Mesendoderm (in vitro differentiated cells): ENCODE results near the gene NEO1.

ENCODE experiments used
- DNase-seq: peaks from one replicate; pipeline ENCODE4 v3.0.0; 2013
- H2AK5ac ChIP-seq: 2 replicates; pipeline ENCODE4 v1.6.1; 2013; ENCODE audit warnings: low read length, inconsistent platforms
- H2BK120ac ChIP-seq: 2 replicates; pipeline ENCODE4 v1.6.1; 2013; ENCODE audit warnings: low read depth, mild to moderate bottlenecking, low read length, moderate library complexity, mixed read lengths
- H2BK15ac ChIP-seq: replicated peaks from 2 replicates; pipeline ENCODE4 v1.6.1; 2013; ENCODE audit warnings: low read depth, mild to moderate bottlenecking, moderate library complexity
- H2BK5ac ChIP-seq: 2 replicates; pipeline ENCODE4 v1.6.1; 2013; ENCODE audit warnings: low read length, inconsistent platforms
- H3K18ac ChIP-seq: 2 replicates; pipeline ENCODE4 v1.6.1; 2013; ENCODE audit warnings: mild to moderate bottlenecking, low read length, mixed read lengths
- H3K23ac ChIP-seq: one replicate; pipeline ENCODE4 v1.6.1; 2013; ENCODE audit warnings: low read length
- H3K27ac ChIP-seq: 2 replicates; pipeline ENCODE4 v1.5.1; 2013; ENCODE audit warnings: low read depth, mild to moderate bottlenecking, inconsistent platforms, low read length, moderate library complexity
- H3K27me3 ChIP-seq: 2 replicates; pipeline ENCODE4 v1.6.1; 2013; ENCODE audit warnings: low read length, control low read depth, mild to moderate bottlenecking, inconsistent platforms; ENCODE audit not compliant: insufficient read depth, poor library complexity
- H3K36me3 ChIP-seq: 2 replicates; pipeline ENCODE4 v1.6.1; 2013; ENCODE audit warnings: low read length, inconsistent platforms; ENCODE audit not compliant: control insufficient read depth, insufficient read depth
- H3K4ac ChIP-seq: one replicate; pipeline ENCODE4 v1.6.1; 2013; ENCODE audit warnings: low read depth, mild to moderate bottlenecking, low read length, moderate library complexity
- H3K4me1 ChIP-seq: 2 replicates; pipeline ENCODE4 v1.6.1; 2013; ENCODE audit warnings: low read depth, low read length, inconsistent platforms; ENCODE audit not compliant: control insufficient read depth
- H3K4me2 ChIP-seq: 2 replicates; pipeline ENCODE4 v1.6.1; 2013; ENCODE audit warnings: low read length
- H3K4me3 ChIP-seq: 2 replicates; pipeline ENCODE4 v1.5.1; 2013; ENCODE audit warnings: mild to moderate bottlenecking, low read length
- H3K56ac ChIP-seq: one replicate; pipeline ENCODE4 v1.6.1; 2013; ENCODE audit warnings: low read length
- H3K79me1 ChIP-seq: 2 replicates; pipeline ENCODE4 v1.6.1; 2013; ENCODE audit warnings: low read length, inconsistent platforms
- H3K79me2 ChIP-seq: 2 replicates; pipeline ENCODE4 v1.6.1; 2013; ENCODE audit warnings: mild to moderate bottlenecking, low read length; ENCODE audit not compliant: control insufficient read depth, insufficient read depth
- H3K9ac ChIP-seq: 2 replicates; pipeline ENCODE4 v1.6.1; 2013; ENCODE audit warnings: low read length, inconsistent platforms
- H4K5ac ChIP-seq: one replicate; pipeline ENCODE4 v1.6.1; 2013; ENCODE audit warnings: low read length
- H4K8ac ChIP-seq: one replicate; pipeline ENCODE4 v1.6.1; 2013; ENCODE audit warnings: low read depth, mild to moderate bottlenecking, control low read depth, low read length, moderate library complexity
- WGBS: extraction: QIAGEN DNeasy Blood & Tissue Kit; methylation state at CpG from one replicate; pipeline ENCODE4 v1.1.7; 2013; ENCODE audit warnings: low lambda C conversion rate, missing lambda C conversion rate; ENCODE audit not compliant: insufficient coverage; ENCODE audit errors: extremely low coverage; 5-methylcytosine and 5-hydroxymethylcytosine counted together

NEO1 gene

DNA sequence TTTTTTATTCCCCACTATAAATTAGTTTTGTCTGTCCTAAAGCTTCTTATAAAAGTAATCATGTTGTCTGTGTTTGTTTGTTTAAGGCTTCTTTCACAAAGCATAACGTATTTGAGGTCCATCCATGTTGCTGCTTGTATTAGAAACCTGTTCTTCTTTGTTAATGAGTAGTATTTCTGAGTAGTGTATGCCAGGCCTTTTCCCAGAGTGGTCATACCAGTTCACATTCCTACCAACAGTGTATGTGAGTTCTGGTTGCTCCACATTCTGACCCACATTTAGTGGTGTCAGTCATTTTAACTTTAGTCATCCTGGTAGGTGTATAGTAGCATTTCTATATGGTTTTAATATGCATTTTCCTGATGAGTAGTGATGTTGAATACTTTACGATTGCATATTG lies 98.6 kb downstream of the NEO1 start:
- Histone ChIP-seq H3K4ac (no peak overlapping the region), H3K79me2 (no peaks in the 10 kb centered on the region), H3K18ac (no peak overlapping the region), H3K27me3 (no peaks in the 10 kb centered on the region), H2BK120ac (no peak overlapping the region), H4K5ac (no peak overlapping the region), H2BK15ac (no peak overlapping the region), H3K4me1 (no peaks in the 10 kb centered on the region), H3K56ac (no peak overlapping the region), H2AK5ac (no peak overlapping the region), H2BK5ac (no peak overlapping the region), H3K27ac (no peak overlapping the region), H3K9ac (no peak overlapping the region), H3K4me2 (no peak overlapping the region), H4K8ac (no peak overlapping the region), H3K4me3 (no peak overlapping the region), H3K79me1 (no peaks in the 10 kb centered on the region), H3K36me3 (no peaks in the 10 kb centered on the region), H3K23ac (no peak overlapping the region)
- WGBS: no CpG with 5 or more reads among the region's 2 CpGs
- DNase-seq: no peak

DNA sequence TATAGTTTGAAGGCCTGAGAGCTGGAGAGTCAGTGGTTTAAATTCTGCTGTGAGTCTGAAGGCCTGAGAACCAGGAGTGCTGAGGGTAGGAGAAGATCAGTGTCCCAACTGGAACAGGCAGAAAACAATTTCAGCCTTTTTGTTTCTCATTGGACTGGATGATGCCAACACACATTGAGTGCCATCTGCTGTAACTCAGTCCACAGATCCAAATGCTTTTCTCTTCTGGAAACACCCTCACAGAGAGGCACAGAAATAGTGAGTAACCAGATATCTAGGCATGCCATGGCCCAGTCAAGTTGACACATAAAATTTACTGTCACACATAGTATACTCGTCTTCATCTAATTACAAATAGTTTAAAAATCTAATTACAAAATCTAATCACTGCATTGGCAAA lies 100.8 kb downstream of the NEO1 start:
- no peaks in the 10 kb centered on the region for H3K79me2 ChIP-seq
- H2BK15ac ChIP-seq: no peak overlapping the region
- DNase-seq: no peak
- H2BK120ac ChIP-seq: no peak overlapping the region
- H4K8ac ChIP-seq: no peak overlapping the region
- H3K4me3 ChIP-seq: no peak overlapping the region
- H4K5ac ChIP-seq: no peak overlapping the region
- no peaks in the 10 kb centered on the region for H3K27me3 ChIP-seq
- no peak overlapping the region for H3K4ac ChIP-seq
- no peak overlapping the region for H3K27ac ChIP-seq
- no peak overlapping the region for H3K9ac ChIP-seq
- no peak overlapping the region for H3K23ac ChIP-seq
- peaks cover 2% of the 10 kb centered on the region for H3K36me3 ChIP-seq
- no peak overlapping the region for H2BK5ac ChIP-seq
- H3K18ac ChIP-seq: no peak overlapping the region
- 100% methylated on average over 1 of the region's 1 CpG for WGBS
- no peak overlapping the region for H3K4me2 ChIP-seq
- no peak overlapping the region for H3K56ac ChIP-seq
- no peaks in the 10 kb centered on the region for H3K4me1 ChIP-seq
- no peak overlapping the region for H2AK5ac ChIP-seq
- no peaks in the 10 kb centered on the region for H3K79me1 ChIP-seq

DNA sequence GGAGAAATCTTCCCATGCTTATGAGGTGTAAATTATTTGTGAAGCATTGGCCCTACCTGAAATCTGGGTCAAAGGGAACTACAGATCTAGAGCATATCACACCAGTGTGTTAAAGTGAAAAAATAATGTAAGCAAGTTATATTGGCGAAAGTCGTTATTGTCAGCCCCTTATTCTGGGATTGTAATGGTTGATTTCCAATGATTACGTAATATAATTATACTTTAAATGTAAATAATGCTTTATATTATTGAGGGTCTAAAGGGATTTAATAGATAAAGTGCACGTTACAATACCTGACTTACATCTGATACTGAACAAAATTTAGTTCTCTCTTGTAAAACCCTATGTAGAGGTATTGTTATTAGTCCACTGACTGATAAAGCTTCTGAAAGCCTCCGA lies 101.2 kb downstream of the NEO1 start:
- H2AK5ac ChIP-seq: no peak overlapping the region
- WGBS: no CpG with 5 or more reads among the region's 5 CpGs
- H3K79me2 ChIP-seq: no peaks in the 10 kb centered on the region
- no peak overlapping the region for H2BK5ac ChIP-seq
- no peak overlapping the region for H3K4ac ChIP-seq
- no peak for DNase-seq
- H3K4me3 ChIP-seq: no peak overlapping the region
- no peak overlapping the region for H2BK120ac ChIP-seq
- no peak overlapping the region for H4K8ac ChIP-seq
- no peaks in the 10 kb centered on the region for H3K27me3 ChIP-seq
- H3K4me2 ChIP-seq: no peak overlapping the region
- H3K18ac ChIP-seq: no peak overlapping the region
- H3K9ac ChIP-seq: no peak overlapping the region
- H4K5ac ChIP-seq: no peak overlapping the region
- no peaks in the 10 kb centered on the region for H3K79me1 ChIP-seq
- no peaks in the 10 kb centered on the region for H3K4me1 ChIP-seq
- no peak overlapping the region for H3K23ac ChIP-seq
- H3K27ac ChIP-seq: no peak overlapping the region
- H3K36me3 ChIP-seq: peaks cover 2% of the 10 kb centered on the region
- no peak overlapping the region for H2BK15ac ChIP-seq
- H3K56ac ChIP-seq: no peak overlapping the region

DNA sequence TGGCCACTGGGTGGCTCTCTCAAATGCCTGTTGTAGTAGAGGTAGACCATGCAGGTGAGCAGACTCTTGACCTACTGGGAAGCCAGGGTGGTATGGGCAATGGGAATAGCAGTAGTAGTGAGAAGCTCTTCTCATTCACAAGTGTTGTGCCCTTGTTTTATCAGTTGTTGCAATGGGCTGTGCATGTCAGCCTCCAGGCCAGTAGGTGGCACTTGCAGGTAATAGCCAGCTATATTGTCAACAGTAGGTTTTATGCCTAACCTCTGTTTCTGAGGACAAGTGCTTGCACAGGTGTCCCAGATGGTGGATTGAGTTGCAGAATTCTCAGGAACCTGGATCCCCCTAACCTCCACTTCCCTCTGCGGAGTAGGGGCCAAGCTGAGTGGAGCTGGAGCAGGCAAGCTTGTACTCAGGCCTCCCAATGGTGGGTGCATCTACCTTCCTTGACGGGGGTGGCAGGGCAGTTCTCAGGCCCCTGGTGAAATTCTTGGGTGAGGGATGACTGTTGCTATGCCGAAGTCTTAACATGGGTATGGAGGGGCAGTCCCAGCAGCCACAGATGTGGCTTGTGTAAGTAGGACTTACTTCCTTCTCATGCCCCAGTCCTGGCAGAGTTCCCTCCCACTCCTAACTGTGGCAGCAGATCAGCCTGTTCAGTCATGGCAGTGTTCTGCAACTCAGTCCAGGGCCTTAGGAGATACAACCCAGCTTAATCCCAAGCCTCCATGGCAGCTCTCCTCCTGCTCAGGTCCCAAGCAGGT lies 104.3 kb downstream of the NEO1 start:
- no CpG with 5 or more reads among the region's 3 CpGs for WGBS

DNA sequence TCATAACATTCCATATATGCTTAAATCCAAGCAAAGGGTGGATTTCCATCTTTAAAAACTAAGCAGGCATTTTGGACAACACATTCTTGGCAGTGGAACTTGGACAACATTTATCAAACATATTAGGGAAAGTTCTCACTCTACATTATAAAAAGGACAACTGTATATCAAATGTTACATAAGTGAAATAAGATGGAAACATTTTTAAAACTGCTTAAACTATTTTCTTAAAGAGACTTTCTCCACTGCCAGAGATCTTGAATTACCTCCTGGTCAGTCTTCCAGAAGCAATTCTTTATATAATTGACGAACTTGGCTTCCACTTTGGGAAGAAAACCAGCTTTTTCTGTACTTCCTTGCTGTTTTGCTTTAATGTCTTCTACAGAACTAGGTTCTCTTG lies 109.3 kb downstream of the NEO1 start:
- no peak overlapping the region for H3K18ac ChIP-seq
- H3K9ac ChIP-seq: no peak overlapping the region
- H3K4me1 ChIP-seq: no peaks in the 10 kb centered on the region
- no peak overlapping the region for H2BK5ac ChIP-seq
- peaks cover 2% of the 10 kb centered on the region for H3K36me3 ChIP-seq
- H2BK120ac ChIP-seq: no peak overlapping the region
- H3K4ac ChIP-seq: no peak overlapping the region
- H3K27ac ChIP-seq: no peak overlapping the region
- H3K79me1 ChIP-seq: no peaks in the 10 kb centered on the region
- no peak overlapping the region for H4K5ac ChIP-seq
- no CpG with 5 or more reads among the region's 1 CpG for WGBS
- H3K23ac ChIP-seq: no peak overlapping the region
- H3K4me3 ChIP-seq: no peak overlapping the region
- H3K4me2 ChIP-seq: no peak overlapping the region
- no peak overlapping the region for H3K56ac ChIP-seq
- H3K27me3 ChIP-seq: no peaks in the 10 kb centered on the region
- no peak overlapping the region for H2BK15ac ChIP-seq
- H3K79me2 ChIP-seq: no peaks in the 10 kb centered on the region
- H4K8ac ChIP-seq: no peak overlapping the region
- H2AK5ac ChIP-seq: no peak overlapping the region
- no peak for DNase-seq

More for the DNA sequence above, 104.3 kb downstream of the NEO1 start:
- H2BK15ac ChIP-seq: no peak overlapping the region
- no peak overlapping the region for H4K8ac ChIP-seq
- H3K79me1 ChIP-seq: no peaks in the 10 kb centered on the region
- H3K56ac ChIP-seq: no peak overlapping the region
- H3K23ac ChIP-seq: no peak overlapping the region
- no peak overlapping the region for H4K5ac ChIP-seq
- H3K4ac ChIP-seq: no peak overlapping the region
- H2BK120ac ChIP-seq: no peak overlapping the region
- no peak overlapping the region for H3K27ac ChIP-seq
- H3K4me1 ChIP-seq: no peaks in the 10 kb centered on the region
- no peak overlapping the region for H2AK5ac ChIP-seq
- peaks cover 2% of the 10 kb centered on the region for H3K36me3 ChIP-seq
- H3K18ac ChIP-seq: no peak overlapping the region
- no peak overlapping the region for H2BK5ac ChIP-seq
- no peak for DNase-seq
- H3K4me2 ChIP-seq: no peak overlapping the region
- no peaks in the 10 kb centered on the region for H3K79me2 ChIP-seq
- H3K4me3 ChIP-seq: no peak overlapping the region
- no peak overlapping the region for H3K9ac ChIP-seq
- H3K27me3 ChIP-seq: no peaks in the 10 kb centered on the region

DNA sequence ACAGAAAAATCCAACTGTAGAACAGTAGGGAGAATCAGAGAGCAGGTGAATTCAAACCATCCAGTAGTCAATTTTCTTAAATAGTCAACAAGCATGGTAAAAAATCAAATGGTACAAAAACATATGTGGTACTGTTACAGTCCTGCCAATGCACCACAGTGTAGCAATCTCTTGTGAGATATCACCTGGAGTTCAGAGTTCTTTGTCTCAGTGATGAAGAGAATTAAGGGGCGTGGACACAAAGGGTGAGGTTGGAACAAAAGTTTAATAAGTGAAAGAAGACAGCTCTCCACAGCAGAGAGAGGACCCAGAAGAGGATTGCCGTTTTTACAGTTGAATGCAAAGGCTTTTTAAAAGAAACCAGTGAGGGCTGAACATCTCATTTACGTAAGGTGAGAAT lies 113.2 kb downstream of the NEO1 start:
- Histone ChIP-seq H2BK15ac (no peak overlapping the region), H3K4me3 (no peak overlapping the region), H3K4me1 (no peaks in the 10 kb centered on the region), H3K18ac (no peak overlapping the region), H3K79me2 (no peaks in the 10 kb centered on the region), H3K4ac (no peak overlapping the region), H2BK120ac (no peak overlapping the region), H3K79me1 (no peaks in the 10 kb centered on the region), H3K9ac (no peak overlapping the region), H3K36me3 (no peaks in the 10 kb centered on the region), H3K27ac (no peak overlapping the region), H3K23ac (no peak overlapping the region), H3K4me2 (no peak overlapping the region), H3K27me3 (no peaks in the 10 kb centered on the region), H2AK5ac (no peak overlapping the region), H2BK5ac (no peak overlapping the region), H3K56ac (no peak overlapping the region), H4K8ac (no peak overlapping the region), H4K5ac (no peak overlapping the region)
- DNase-seq: no peak
- WGBS: no CpG with 5 or more reads among the region's 3 CpGs
